Measurements from ENCODE around the gene ITSN1. TPM values are rescaled to one million over a fixed set of nuclear protein-coding genes. Genes with fewer than 3 reads are reported as not detected.
"Not testable (repeated sequence)": the region's sequence is repeated elsewhere in the genome, so short reads cannot be mapped to it uniquely, and the experiment has no call there.

The ITSN1 gene
- 10 to 100 TPM in 11 of 12 donors, not detected in 1; 29.8 to 65.1 (median 37.2) TPM for polyA plus RNA-seq (ENCODE audit: insufficient read length in 12 of 12)
- long read RNA-seq, donor 1, partial matches to known transcripts, result 0 of 2 reads
- long read RNA-seq, donor 1, other reads (novel, unspliced or antisense), result 0 of 2 reads
- long read RNA-seq, donor 2, full-length matches to known transcripts, result 2 of 1,282 reads
- long read RNA-seq, donor 2, partial matches to known transcripts, result 666 of 1,282 reads
- long read RNA-seq, donor 2, other reads (novel, unspliced or antisense), result 614 of 1,282 reads
- long read RNA-seq, donor 3, partial matches to known transcripts, result 0 of 1 reads
- long read RNA-seq, donor 3, other reads (novel, unspliced or antisense), result 0 of 1 reads
- long read RNA-seq, donor 4, result 0 reads
- long read RNA-seq, donor 5, partial matches to known transcripts, result 0 of 2 reads
- long read RNA-seq, donor 5, other reads (novel, unspliced or antisense), result 0 of 2 reads
- long read RNA-seq, donor 6, full-length matches to known transcripts, result 3 of 3 reads
- long read RNA-seq, donor 6, partial matches to known transcripts, result 0 of 3 reads
- long read RNA-seq, donor 6, other reads (novel, unspliced or antisense), result 0 of 3 reads
- long read RNA-seq, donor 7, partial matches to known transcripts, result 0 of 2 reads
- long read RNA-seq, donor 7, other reads (novel, unspliced or antisense), result 0 of 2 reads
- long read RNA-seq, donor 8, full-length matches to known transcripts, result 3 of 3 reads
- long read RNA-seq, donor 8, partial matches to known transcripts, result 0 of 3 reads
- long read RNA-seq, donor 8, other reads (novel, unspliced or antisense), result 0 of 3 reads
- long read RNA-seq, donor 9, partial matches to known transcripts, result 592 of 615 reads
- long read RNA-seq, donor 9, other reads (novel, unspliced or antisense), result 22 of 615 reads
- long read RNA-seq, donor 10, full-length matches to known transcripts, result 5 of 805 reads
- long read RNA-seq, donor 10, partial matches to known transcripts, result 265 of 805 reads
- long read RNA-seq, donor 10, other reads (novel, unspliced or antisense), result 535 of 805 reads
- long read RNA-seq, donor 11, partial matches to known transcripts, result 10 of 10 reads
- long read RNA-seq, donor 11, other reads (novel, unspliced or antisense), result 0 of 10 reads

- DNase-seq, result peak; percentile 99
These were observed at the start of gene ITSN1 for GRCh38 chr21:33642027-33642895. TSS of gene ITSN1 (plus strand) at chr21:33642501. CDS start at chr21:33718829, 76,328 bp downstream.

GRCh38 chr21:33598051-33598450 lies 44.2 kb upstream of the ITSN1 start:
- no peak for DNase-seq

DNA sequence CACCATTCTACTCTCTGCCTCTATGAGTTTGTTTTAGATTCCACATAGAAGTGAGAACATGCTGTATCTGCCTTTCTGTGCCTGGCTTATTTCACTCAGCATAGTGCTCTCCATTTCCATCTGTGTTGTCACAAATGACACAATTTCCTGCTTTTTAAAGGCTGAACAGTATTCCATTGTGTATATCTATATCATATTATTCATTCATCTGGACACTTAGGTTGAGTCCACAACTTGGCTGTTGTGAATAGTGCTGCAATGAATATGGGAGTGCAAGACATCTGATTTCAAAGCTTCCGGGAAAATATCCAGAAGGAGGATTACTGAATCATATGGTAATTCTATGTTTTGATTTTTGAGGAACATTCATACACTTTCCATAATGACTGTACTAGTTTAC lies 33.7 kb upstream of the ITSN1 start:
- DNase-seq, result no peak

GRCh38 chr21:33611006-33611744 lies 31.1 kb upstream of the ITSN1 start:
- no peak for DNase-seq

- not testable (repeated sequence) for DNase-seq
These were observed 24.7 kb upstream of the ITSN1 start for GRCh38 chr21:33617565-33617964.

DNA sequence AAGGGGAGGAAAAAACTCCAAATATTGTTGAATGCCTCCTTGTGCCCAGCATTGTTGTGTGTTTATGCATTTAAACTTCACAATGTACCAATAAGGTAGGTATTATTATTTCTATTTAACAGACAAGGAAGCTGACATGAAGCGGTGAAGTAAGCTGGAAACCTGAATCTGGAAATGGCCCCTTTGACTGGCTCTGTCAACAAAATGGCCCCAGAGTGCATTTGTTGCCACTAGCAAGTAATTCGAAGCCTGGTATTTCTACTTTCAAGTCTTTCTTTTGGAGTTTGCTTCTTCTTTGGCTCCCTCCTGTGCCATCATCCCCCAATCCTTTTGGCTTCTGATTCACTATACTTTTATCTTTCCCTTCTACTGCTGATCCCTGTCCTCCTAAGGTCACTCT lies 23.9 kb upstream of the ITSN1 start:
- no peak for DNase-seq

DNA sequence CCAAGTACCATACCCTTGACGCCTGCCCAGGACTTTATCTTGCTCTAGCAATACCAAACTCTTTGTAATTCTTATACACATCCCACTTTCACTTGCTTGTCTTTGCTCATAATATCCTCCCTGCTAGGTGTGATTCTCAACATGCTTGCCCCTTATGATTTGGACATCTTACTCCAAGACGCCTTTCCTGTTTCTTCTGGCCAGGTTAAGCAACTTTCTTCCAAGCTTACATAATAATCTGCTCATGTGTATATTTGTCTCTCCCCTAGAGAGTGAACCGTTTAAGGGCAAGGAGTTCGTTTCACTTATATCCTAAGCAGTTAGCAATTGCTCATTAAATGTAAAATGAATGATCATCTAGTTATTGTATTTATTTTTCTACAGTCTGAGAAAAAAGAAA lies 22.6 kb upstream of the ITSN1 start:
- DNase-seq, result no peak

DNA sequence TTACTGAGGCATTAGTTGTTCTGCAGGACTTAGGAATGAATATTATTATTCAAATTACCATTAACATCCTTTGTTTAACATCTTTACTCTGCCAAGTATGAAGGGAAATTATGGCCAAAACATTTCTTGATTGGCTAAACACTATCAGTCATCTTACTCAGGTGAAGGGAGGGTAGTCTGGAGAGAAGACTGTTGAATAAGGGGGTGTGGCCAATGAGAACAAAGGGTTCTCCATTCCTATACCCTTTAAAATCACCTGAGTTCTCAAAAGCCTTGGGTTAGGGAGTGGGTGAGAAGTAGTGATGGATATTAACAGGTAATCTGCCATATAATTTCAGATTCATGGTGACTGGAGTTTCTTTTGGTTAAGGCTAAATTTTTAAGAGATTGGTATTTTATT lies 20.0 kb upstream of the ITSN1 start:
- DNase-seq, result no peak

DNA sequence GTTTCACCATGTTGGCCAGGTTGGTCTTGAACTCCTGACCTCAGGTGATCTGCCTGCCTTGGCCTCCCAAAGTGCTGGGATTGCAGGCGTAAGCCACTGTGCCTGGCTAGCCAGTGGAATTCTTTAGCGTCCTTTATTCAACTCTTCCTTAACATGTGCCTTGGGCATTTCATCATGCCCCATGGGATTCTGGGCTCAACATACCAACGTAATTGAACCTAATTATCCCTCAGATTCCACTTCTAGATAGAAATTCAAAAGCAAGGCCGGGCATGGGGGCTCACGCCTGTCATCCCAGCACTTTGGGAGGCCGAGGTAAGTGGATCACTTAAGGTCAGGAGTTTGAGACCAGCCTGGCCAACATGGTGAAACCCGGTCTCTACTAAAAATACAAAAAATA lies 16.1 kb upstream of the ITSN1 start:
- not testable (repeated sequence) for DNase-seq

DNA sequence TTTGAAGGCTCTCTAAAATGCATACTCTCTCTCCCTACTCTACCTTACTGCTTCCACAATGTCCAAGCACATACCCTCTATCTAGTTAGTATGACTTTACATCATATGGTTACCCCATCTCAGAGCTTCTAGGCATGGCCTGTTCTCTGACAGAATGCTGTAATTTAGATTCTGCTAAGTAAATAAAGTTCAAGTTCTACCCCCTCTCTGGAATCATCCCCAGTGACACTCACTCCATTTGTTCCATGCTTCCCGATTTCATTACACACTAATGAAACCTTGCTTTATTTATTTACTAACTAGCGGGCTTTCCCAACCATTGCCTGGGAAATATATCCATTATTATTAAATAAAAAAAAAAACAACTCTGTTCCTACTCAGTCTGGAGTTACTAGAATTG lies 8.0 kb upstream of the ITSN1 start:
- DNase-seq, result no peak

GRCh38 chr21:33640697-33641351 lies 1.5 kb upstream of the ITSN1 start:
- DNase-seq, result peak; percentile 38

GRCh38 chr21:33641352-33642026 lies 812 bp upstream of the ITSN1 start, which contains the start of gene CRYZL1:
TSS of gene CRYZL1 (minus strand) at chr21:33641741. CDS start at chr21:33631551, 10,190 bp downstream.
- DNase-seq, result peak; percentile 100

GRCh38 chr21:33642896-33643657 lies 776 bp downstream of the ITSN1 start:
- DNase-seq, result peak; percentile 43

GRCh38 chr21:33643658-33644311 lies 1.5 kb downstream of the ITSN1 start:
- peak; percentile 21 for DNase-seq

- no peak for DNase-seq
These were observed 2.2 kb downstream of the ITSN1 start for GRCh38 chr21:33644383-33645074.

- DNase-seq, result no peak
These were observed 3.4 kb downstream of the ITSN1 start for GRCh38 chr21:33645730-33646129.

- DNase-seq, result no peak
These were observed 5.3 kb downstream of the ITSN1 start for GRCh38 chr21:33647587-33647986.
